Activated T-helper 1 cell treated with Interleukin-2 at 50 U/mL for 16 hours (primary cell): ENCODE measurements around the gene TMOD2.

Experiments used
- DNase-seq: peaks from one replicate; pipeline ENCODE4 v3.0.0-alpha.2; 2020; ENCODE audit warnings: low read depth

TMOD2 gene

GRCh38 chr15:51736069-51736468, 15.3 kb upstream of the TMOD2 start:
- DNase-seq = no peak

GRCh38 chr15:51736751-51737521, 14.5 kb upstream of the TMOD2 start:
- peak; percentile 42 for DNase-seq

- DNase-seq = peak; percentile 59
Observed at GRCh38 chr15:51737522-51738305, 13.7 kb upstream of the TMOD2 start, which contains the start of gene LYSMD2. TSS of gene LYSMD2 (minus strand) at chr15:51737655. CDS start at chr15:51737622, 33 bp downstream.

DNA sequence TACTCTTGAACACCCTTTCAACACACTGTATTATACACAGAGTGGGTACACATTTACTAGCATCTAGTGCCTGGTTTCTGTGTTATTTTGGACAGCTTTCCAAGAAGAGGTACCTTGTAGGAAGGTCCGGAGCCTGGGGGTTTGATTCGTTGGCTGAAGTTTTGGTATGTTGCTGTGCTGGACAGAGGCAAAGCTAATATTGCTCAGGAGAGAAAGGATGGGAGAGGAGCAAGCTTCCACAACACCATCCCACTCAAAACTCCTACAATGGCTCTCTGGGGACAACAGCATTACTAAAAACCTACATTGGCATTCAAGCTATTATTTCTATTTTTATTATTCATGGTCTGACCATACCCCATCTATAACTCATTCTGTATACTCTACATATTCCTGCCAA, 12.8 kb upstream of the TMOD2 start:
- no peak for DNase-seq

DNA sequence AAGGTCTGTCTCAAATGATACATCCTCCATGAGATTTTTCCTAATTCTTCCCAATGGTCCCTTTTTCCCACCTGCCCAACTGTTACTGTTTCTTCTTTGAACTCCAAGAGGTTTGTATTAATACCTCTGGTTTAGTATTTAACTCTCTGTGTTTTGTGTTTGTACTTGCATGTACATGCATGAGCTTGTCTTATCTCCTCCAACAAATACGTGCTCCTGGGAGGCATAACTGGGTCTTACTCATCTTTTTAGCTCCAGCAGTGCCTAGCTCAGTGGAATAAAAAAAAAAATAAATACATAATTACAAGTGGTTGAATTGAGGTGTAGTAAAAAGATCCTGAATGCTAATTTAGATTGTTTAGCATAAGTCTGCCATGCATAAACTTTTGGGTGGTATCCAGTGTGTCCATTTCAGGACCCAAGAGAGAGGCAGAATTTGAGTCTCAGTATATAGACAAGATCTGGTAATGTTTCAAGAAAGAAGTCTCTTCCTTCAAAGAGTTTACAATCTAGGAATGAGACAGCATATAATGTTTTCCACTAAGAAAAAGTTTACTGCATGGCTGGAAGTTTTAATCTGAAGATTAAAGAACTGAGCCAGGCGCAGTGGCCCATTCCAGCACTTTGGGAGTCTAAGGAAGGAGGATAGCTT, 12.2 kb upstream of the TMOD2 start:
- DNase-seq = no peak

DNA sequence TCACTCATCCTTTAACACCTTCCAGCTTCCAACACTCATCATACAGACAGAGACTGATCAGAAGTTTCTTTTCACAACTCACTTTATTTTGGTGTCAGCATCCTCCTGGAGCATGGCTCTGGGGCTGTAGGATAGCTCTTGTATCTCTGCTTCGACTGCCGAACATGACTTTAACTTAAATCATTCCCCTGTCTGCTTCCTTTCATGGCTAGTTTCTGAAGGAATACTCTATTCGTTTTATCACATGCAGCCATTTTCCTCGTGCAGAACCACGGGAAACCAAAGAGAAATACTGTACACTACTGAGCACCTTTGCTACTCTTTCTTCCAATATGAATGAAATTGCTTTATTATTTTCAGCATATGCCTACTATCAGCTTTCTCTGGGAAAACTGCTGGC, 2.1 kb upstream of the TMOD2 start:
- DNase-seq = no peak

GRCh38 chr15:51750186-51750585, 1.2 kb upstream of the TMOD2 start:
- DNase-seq = no peak

GRCh38 chr15:51751697-51752683, 593 bp downstream of the TMOD2 start:
- DNase-seq = no peak

DNA sequence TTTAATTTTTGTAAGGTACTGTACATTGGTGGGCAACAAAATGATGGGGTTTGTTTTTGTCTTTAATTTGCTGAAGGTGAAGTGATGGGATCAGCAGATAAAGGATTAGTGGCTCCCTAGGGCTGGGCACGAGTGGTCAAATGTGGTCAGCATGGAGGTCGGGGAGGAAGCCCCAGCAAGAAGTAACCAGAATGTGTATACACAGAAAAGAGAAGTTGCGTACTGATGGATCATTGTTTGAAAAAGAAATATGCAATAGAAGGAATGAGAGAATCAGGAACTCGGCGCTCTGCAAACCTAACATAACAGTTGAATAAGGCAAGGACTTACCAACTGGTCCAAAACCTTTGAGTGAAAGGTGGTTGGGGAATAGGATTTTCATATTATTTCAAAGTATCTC, 1.5 kb downstream of the TMOD2 start:
- DNase-seq = no peak

DNA sequence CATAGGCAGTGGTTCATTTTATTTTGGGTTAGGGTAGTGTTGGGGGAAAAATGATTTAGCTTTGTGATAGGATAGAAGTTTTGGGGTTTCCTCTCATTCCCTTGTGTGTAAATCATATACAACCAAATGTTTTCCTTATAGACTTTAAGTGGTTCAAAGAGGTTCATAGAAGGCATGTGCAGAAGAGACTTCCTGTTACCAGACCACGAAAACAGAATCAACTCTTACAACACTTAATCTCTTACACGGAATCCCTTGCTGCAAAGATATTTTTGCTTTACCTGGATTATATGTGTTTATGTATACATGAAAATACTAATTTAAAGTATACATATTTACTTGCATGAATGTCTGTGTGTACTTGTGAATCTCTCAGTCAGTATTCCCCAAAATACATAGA, 2.9 kb downstream of the TMOD2 start:
- no peak for DNase-seq

GRCh38 chr15:51755790-51756189, 4.4 kb downstream of the TMOD2 start:
- DNase-seq = no peak

DNA sequence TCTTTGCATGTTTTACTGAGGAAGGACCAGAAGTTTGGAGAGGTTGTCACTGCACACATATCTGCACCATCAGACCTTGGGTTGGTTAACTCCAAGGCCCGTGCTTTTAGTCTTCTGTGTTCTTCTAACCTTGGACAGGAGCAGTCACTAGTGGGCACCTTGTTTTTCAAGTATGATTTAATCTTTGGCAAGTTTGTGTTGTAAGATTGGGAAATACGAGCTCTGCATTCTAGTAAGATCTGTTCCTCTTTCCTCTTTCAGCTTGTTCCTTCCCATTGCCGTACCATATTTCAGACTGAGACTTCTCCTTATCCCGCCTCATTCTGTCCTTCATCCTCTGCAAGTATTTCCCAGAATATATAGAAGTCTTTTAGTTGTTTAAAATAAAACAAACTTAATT, 5.1 kb downstream of the TMOD2 start:
- no peak for DNase-seq

DNA sequence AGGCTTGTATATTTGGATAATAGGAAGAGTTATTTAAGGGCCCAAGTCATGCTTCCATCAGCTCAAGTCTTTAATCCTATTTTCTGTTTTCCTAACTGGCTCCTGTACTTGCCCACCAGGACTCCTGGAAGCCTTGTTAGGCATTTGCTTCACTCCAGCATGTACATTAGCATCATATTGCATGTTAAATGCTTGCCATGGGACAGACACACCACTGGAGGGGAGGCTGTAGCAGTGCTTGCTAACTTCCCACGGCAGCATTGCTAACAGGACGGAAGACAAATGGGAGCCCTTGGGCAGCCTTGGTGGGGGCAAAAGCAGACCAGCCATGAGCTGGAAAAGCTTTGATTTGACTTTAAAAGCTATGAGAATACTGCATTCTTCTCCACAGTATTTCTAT, 6.1 kb downstream of the TMOD2 start:
- DNase-seq = no peak

- no peak for DNase-seq
Observed at GRCh38 chr15:51758645-51759044, 7.2 kb downstream of the TMOD2 start.

DNA sequence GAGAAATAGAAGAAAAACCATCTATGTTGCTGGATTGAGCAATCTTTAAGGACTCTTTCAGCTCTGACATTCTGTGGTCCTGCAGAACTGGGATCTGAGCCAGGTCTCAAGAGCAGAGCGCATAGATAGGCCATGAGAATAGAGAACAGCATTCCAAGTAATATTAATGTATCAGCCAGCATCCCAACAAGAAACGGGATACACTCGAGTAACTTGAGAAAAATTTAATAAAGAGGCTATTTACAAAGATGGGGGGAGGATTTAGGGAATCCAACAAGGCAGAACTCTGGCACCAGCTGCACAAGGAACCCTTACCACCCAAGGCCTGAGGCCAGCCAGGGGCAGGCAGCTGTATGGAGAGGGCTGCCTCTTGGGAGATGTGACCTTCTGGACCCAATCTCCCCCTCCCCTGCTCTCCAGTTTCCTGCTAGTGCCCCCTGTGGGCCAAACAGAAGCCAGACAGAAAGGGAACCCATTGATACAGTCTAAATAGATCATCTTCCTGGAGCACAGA, 8.2 kb downstream of the TMOD2 start:
- DNase-seq = no peak

DNA sequence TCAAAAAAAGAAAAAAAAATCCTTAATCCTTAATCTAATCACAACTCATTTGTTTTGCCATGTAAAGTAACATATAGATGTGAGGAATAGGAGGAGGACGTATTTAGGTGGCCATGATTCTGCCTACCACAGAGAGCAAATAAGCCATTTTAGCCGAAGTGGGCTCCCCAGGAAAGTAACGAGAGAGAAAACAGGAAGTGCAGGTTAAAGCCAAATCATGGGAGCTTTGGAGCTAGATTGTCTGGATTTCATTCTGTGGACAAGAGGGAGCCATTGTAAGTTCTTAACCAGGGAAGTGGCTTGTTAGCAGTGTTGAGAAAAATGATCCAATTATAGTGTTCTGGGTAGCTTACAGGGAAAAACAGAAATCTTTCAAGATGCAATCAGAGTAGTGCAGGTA, 9.4 kb downstream of the TMOD2 start:
- DNase-seq = no peak

DNA sequence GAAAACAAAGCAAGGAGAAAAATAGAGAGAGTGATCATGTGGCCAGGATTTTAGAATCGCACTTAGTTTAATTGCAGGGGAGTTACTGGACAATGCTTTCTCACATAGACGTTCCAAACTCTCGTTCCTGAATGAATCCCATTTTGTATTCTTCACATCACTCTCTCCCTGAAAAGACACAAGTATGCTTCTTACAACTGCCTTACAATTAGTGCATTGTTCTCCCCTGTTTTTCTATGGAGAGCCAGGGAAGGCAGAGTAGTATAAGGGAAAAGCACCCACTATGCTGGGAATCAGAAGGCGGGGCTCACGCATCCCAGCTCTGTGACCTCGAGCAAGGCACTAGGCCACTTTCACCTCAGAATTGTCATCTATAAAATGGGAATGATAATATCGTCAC, 14.4 kb downstream of the TMOD2 start:
- no peak for DNase-seq

DNA sequence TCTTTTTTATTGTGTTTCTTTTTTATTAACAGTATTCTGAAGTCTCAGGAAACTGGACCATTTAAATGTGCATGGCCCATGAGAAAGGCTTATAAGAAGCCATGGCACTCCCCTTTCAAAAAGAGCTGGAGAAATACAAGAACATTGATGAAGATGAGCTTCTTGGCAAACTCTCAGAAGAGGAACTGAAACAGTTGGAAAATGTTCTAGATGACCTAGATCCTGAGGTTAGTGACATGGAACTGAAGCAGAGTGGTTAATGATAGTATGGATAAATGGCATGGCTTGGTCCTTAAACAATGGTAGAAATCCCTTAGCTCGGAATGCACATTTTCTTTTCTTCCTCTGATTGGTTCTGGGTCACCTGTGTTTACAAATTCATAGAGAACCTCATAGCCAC, 14.9 kb downstream of the TMOD2 start:
- no peak for DNase-seq

GRCh38 chr15:51768018-51768417, 16.6 kb downstream of the TMOD2 start:
- no peak for DNase-seq

GRCh38 chr15:51770902-51771301, 19.5 kb downstream of the TMOD2 start:
- no peak for DNase-seq

DNA sequence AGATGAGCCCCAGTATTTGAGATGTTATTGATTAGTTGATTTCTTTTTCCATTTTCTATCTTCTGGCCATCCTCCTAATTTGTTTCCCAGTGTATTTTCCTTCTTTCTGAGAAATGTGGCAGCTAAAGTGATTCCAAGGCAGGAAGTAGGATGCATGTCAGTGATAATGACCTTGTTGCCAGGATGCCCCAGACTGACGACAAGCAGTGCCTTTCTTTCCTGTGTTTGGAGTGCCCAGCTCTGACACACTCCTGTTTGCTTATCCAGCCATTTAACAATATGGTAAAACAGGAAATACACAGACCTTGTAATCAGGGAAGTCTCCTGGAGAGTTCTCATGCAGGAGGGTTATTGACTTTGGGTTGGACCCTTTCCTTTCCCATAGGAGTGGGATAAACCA, 20.4 kb downstream of the TMOD2 start:
- DNase-seq = no peak

DNA sequence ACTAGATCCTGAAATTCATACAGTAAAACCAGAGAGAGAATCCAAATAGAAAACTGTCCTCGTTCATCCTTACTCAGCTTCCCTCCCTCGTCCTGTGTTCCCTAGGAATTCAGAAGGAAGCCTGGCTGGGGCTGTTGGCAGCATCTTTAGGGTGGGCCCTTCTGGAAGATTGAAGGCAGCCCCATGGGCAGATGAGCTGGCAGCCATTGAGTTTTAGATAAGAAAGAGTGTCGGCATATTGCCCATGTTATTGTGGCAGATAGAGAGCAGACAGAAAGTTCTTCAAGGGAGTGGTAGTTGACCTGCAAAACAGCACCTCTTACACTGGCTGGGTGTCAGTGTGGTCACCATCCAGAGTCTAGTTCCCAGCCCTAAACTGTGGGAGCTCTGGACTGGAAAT, 23.5 kb downstream of the TMOD2 start:
- DNase-seq = no peak
